Measurements from ENCODE around the gene GABRR3.

The GABRR3 gene

DNA sequence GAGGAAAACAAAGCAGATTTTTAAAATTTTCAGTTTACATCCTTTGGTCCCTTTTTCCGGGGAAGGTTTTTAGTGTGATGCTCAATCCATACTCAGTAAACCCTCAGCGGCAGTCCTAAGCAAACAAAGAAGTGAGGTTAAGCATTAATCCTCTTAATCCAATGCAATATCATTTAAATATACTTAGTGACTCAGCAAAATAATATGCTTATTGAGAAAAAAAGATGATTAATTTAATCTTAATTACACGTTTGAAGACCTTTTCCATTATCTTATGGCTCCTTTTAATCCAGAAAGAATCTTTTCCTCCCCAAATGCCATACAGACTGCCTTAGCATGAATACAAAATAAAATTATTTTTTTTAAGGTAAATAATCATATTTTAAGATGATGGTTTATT, at the start of gene GABRR3:
Gene GABRR3, minus strand, starts transcription at position 108 of the 400 bp plus-strand sequence. CDS start 328 bp downstream, outside the sequence.
- DNase-seq: no peak

GRCh38 chr3:98073486-98073885, 38.4 kb upstream of the GABRR3 start:
- no peak for DNase-seq

- DNase-seq: no peak
Measured at GRCh38 chr3:98070840-98071239, 35.7 kb upstream of the GABRR3 start.

GRCh38 chr3:98068824-98069223, 33.7 kb upstream of the GABRR3 start:
- no peak for DNase-seq

- DNase-seq: no peak
Measured at GRCh38 chr3:98058244-98058960, 23.3 kb upstream of the GABRR3 start.

DNA sequence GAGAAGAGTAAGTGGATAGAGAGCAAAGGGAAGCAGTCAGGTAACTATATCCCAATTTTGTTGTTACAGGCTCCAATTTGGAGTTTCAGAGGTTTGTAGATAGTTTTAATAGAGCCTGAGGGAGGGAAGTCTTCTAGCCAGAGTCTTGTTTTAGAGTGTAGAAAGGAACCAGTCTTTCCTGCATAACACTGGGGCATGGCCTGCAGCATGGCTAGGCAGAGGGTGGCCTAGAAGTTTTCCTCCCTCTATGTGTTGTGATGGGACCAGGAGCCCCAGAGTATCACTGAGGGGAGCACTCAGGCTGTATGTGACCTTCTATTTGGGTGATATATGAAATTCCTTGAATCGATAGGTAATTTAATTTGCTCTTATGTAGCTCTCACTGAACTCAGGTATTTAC, 22.5 kb upstream of the GABRR3 start:
- DNase-seq: no peak

DNA sequence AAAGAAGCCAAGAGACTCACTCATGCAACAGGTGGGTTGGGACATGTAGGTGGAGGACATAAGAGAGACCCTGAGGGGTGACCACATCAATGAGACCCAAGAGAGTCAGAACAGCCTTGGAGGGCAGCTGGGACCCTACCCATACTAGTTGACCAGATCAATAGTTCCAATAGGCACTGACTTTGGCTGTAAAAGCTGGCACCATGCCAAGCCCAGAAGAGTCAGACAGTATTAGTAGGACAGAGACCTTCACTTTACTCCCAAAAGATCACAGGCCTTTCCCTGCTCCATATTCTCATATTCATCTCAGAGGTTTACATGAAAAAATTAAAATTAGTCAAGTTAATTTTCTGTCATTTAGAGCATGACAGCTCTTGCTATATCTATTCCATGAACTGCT, 20.9 kb upstream of the GABRR3 start:
- DNase-seq: no peak

DNA sequence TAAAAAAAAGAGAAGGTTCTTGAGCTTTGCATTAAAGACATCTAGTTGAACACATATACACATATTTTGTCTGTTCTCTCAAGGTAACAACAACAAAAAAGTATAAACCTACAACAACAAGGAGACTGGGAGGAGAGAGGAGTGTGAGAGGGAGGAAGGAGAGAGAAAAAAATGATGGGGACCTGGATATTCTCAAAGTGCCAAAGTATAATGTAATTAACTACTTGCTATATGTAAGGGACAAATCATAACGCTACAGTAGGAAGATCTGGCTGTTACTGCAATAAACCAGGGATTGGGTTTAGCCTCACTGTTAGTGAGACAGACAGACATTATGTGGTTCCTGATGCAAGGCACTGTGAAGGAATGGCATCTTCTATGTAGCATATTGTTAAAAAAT, 14.2 kb upstream of the GABRR3 start:
- DNase-seq: no peak

DNA sequence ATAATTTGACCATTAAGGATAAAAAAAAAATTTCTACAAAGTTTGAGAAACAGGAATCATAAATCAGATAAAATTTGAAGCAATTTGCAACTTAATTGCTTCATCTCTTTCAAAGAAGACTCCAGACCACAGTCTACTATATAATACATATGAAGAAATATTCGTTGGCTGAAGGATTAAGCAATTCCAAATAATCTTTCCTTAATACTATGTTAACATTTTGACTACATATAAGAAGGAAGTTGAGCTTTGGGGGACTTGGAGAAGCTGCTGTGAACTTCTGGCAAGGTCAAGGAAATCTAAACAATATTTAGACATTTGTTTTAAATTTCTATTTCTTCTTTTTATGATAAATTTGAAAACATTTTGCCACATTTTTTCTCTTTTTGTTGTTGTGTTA, 13.5 kb upstream of the GABRR3 start:
- DNase-seq: no peak

GRCh38 chr3:98041350-98041749, 6.2 kb upstream of the GABRR3 start:
- no peak for DNase-seq

GRCh38 chr3:98039322-98040024, 4.4 kb upstream of the GABRR3 start:
- DNase-seq: peak; percentile 78

GRCh38 chr3:98038876-98039275, 3.8 kb upstream of the GABRR3 start:
- DNase-seq: no peak

- no peak for DNase-seq
Measured at GRCh38 chr3:98038286-98038685, 3.2 kb upstream of the GABRR3 start.

DNA sequence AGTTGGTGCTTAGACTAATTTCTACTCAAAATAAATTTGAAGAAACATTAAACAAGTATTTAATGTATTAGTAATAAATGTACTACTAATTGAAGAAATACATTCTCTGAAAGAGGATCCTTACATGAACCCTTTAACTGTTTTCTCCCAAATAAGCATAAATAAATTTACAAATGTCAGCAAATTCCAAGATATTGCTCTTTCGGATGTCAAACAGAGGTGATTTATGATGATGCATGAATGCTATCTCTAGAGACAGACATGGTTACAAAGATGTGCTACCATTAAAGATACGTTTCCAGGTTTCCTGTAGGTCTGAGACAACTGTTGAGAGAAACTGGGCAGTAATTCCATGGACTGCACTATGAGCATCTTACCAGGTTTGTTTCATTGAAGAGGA, 629 bp downstream of the GABRR3 start:
- DNase-seq: no peak

DNA sequence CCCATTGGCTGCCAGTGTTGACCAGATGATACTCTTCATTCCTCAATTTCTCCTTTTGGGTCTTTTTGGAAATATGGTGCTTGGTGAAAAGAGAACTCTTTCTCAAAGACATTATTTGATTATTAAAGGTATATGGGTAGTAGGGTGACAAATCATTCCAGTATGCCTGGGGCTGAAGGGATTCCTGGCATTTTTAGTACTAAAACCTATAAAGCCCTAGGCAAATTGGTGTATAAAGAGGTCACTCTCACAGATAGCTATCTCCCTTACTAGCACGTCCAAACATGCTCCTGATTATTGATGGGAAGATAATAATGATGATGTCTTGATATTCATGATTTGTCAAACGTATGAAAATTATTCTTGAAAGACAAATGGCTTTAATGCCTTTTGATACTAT, 1.1 kb downstream of the GABRR3 start:
- no peak for DNase-seq

DNA sequence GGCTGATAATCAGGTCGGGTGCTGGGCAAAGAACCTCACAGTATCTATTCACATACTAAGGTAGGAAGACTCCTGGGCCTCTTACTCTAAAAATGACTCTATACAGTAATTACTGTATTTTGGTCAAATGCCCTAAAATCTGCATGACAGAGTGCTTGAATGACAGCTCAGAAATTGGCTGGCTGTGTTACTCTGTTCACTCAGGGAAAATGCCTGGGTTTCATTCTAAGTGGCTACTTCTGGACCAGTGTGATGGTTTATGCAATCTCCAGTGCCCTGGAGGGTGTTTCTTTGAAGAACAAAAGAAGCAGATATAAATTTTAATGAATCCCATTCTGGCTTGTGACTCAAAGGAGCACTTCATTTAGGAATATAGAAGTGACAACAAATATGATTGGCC, 2.2 kb downstream of the GABRR3 start:
- no peak for DNase-seq

GRCh38 chr3:98032265-98032664, 2.9 kb downstream of the GABRR3 start:
- no peak for DNase-seq

- DNase-seq: no peak
Measured at GRCh38 chr3:98029083-98029482, 6.0 kb downstream of the GABRR3 start.

- no peak for DNase-seq
Measured at GRCh38 chr3:98027085-98027446, 8.0 kb downstream of the GABRR3 start.

GRCh38 chr3:98026425-98027084, 8.6 kb downstream of the GABRR3 start:
- DNase-seq: no peak

DNA sequence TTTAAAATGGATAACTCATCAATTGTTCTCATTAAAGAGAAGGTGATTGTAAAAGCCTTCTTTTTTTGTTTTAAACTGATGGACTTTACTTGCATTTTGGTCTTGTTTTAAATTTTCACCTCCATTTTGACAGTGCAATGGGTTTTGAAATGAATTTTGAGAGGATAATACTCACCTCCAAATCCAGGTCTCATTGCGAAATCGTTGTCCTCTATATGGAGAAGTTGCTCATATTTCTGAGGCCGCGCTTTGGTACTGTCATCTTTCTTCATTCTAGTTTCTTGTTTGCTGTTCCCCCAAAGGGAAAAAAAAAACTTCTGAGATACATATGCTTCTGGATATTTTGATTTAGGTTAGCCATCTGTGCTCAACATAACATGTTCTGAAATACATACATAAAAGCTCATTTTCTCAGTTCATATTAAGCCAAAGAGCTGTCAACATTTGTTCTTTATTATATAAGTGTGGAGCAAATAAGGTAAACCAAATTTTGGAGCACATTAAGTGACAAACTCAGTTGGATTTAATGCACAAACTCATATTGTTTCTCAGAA, 9.6 kb downstream of the GABRR3 start:
- no peak for DNase-seq

GRCh38 chr3:98022978-98023820, 11.9 kb downstream of the GABRR3 start:
- DNase-seq: peak; percentile 63
